ENCODE measurements around the gene CAMK1. TPM values are rescaled to one million over a fixed set of nuclear protein-coding genes. Genes with fewer than 3 reads are reported as not detected.

The CAMK1 gene
- total and polyA plus RNA-seq, 9 of the 15 experiments (the other 6 are each of a cell fraction or from before 2014, with no cell fraction given): 0.23 to 10.7 (median 6.0) TPM

- DNase-seq (ENCODE audit: extremely low read depth in 1 of 4, low spot score in 3 of 4): no peak
- Histone ChIP-seq H3K9ac (ENCODE audit: insufficient read depth in 1 of 2, low read depth in 2 of 2, low read length in 2 of 2) (no peak overlapping the region), H3K9me1 (ENCODE audit: control insufficient read depth, insufficient read depth, low read length) (no peaks in the 10 kb centered on the region), H3K79me2 (ENCODE audit: control insufficient read depth, insufficient read depth, low read length) (no peaks in the 10 kb centered on the region), H3K27ac (ENCODE audit: extremely low read depth, low read depth, low read length) (no peak overlapping the region), H3K4me3 (no peak overlapping the region), H4K20me1 (replicated peaks; ENCODE audit: control insufficient read depth, insufficient read depth, low read length) (no peaks in the 10 kb centered on the region), H3K4me2 (ENCODE audit: insufficient read depth, low read length) (no peak overlapping the region), H2AFZ (ENCODE audit: low read depth, low read length) (no peak overlapping the region), H3K27me3 (ENCODE audit: control insufficient read depth in 2 of 2, insufficient read depth in 2 of 2, low read length in 2 of 2) (peaks cover 12 to 13% of the 10 kb centered on the region in 2 experiments; a peak in 4 of 5 replicates), H3K9me3 (replicated peaks; ENCODE audit: control insufficient read depth, insufficient read depth, low read depth, low read length) (no peaks in the 10 kb centered on the region), H3K36me3 (ENCODE audit: control insufficient read depth, insufficient read depth, low read length) (no peaks in the 10 kb centered on the region), H3K4me1 (replicated peaks in 1 of 2; ENCODE audit: control insufficient read depth in 2 of 2, insufficient read depth in 2 of 2, low read length in 2 of 2) (peaks cover 0 to 1% of the 10 kb centered on the region in 2 experiments; a peak in 3 of 5 replicates)
- WGBS (ENCODE audit: insufficient coverage, low coverage, missing lambda C conversion rate): under 1% methylated on average over 7 of the region's 7 CpGs
- no peak for FAIRE-seq
- no TSS peak for BruUV-seq (replicated peaks)
- ChIA-PET CTCF (ENCODE audit: low intra/inter-chr PET ratio) (no interaction called here), POLR2A (interaction anchor here (0.6 to 1.4 kb wide), 6 partner anchors 9 to 239 kb away, joined by 3 to 6 read pairs (median 4); partner anchors contain the start of genes OGG1 and TADA3)
- ATAC-seq: peak; percentile 42
- intact Hi-C loops (cut with micrococcal nuclease): loop anchor here (10.0 kb wide), 1 partner anchor 604 kb away; the partner anchor contains the start of gene SEC13
- in situ Hi-C loops (cut with MboI): loop anchor here (10.0 kb wide), 1 partner anchor 216 kb away; no protein-coding TSS in a partner anchor
- TF ChIP-seq, protein P1, sequence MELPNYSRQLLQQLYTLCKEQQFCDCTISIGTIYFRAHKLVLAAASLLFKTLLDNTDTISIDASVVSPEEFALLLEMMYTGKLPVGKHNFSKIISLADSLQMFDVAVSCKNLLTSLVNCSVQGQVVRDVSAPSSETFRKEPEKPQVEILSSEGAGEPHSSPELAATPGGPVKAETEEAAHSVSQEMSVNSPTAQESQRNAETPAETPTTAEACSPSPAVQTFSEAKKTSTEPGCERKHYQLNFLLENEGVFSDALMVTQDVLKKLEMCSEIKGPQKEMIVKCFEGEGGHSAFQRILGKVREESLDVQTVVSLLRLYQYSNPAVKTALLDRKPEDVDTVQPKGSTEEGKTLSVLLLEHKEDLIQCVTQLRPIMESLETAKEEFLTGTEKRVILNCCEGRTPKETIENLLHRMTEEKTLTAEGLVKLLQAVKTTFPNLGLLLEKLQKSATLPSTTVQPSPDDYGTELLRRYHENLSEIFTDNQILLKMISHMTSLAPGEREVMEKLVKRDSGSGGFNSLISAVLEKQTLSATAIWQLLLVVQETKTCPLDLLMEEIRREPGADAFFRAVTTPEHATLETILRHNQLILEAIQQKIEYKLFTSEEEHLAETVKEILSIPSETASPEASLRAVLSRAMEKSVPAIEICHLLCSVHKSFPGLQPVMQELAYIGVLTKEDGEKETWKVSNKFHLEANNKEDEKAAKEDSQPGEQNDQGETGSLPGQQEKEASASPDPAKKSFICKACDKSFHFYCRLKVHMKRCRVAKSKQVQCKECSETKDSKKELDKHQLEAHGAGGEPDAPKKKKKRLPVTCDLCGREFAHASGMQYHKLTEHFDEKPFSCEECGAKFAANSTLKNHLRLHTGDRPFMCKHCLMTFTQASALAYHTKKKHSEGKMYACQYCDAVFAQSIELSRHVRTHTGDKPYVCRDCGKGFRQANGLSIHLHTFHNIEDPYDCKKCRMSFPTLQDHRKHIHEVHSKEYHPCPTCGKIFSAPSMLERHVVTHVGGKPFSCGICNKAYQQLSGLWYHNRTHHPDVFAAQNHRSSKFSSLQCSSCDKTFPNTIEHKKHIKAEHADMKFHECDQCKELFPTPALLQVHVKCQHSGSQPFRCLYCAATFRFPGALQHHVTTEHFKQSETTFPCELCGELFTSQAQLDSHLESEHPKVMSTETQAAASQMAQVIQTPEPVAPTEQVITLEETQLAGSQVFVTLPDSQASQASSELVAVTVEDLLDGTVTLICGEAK (IDR thresholded peaks at IDR 0.05): no peak
- TF ChIP-seq, protein P1 (CRISPR knock-in tag; IDR thresholded peaks at IDR 0.05): no peak
- TF ChIP-seq MCM3 (IDR thresholded peaks at IDR 0.05): 0 out of 2 replicates have a peak, but pooled peaks have one; percentile 41
- TF ChIP-seq, protein P2, sequence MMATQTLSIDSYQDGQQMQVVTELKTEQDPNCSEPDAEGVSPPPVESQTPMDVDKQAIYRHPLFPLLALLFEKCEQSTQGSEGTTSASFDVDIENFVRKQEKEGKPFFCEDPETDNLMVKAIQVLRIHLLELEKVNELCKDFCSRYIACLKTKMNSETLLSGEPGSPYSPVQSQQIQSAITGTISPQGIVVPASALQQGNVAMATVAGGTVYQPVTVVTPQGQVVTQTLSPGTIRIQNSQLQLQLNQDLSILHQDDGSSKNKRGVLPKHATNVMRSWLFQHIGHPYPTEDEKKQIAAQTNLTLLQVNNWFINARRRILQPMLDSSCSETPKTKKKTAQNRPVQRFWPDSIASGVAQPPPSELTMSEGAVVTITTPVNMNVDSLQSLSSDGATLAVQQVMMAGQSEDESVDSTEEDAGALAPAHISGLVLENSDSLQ (IDR thresholded peaks at IDR 0.05): 0 out of 2 replicates have a peak, but pooled peaks have one; percentile 41
- no peak for TF ChIP-seq TRIM24 (IDR thresholded peaks at IDR 0.05)
- TF ChIP-seq, protein P3, sequence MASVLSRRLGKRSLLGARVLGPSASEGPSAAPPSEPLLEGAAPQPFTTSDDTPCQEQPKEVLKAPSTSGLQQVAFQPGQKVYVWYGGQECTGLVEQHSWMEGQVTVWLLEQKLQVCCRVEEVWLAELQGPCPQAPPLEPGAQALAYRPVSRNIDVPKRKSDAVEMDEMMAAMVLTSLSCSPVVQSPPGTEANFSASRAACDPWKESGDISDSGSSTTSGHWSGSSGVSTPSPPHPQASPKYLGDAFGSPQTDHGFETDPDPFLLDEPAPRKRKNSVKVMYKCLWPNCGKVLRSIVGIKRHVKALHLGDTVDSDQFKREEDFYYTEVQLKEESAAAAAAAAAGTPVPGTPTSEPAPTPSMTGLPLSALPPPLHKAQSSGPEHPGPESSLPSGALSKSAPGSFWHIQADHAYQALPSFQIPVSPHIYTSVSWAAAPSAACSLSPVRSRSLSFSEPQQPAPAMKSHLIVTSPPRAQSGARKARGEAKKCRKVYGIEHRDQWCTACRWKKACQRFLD (CRISPR knock-in tag; IDR thresholded peaks at IDR 0.05): no peak
- TF ChIP-seq ZNF77 (CRISPR knock-in tag; IDR thresholded peaks at IDR 0.05): no peak
- TF ChIP-seq SAFB (IDR thresholded peaks at IDR 0.05; ENCODE audit: borderline replicate concordance, low read depth, low read length): no peak
- no peak for TF ChIP-seq NCOA1 (IDR thresholded peaks at IDR 0.05; ENCODE audit: low read depth)
- no peak for TF ChIP-seq ZFPM2 (CRISPR knock-in tag; IDR thresholded peaks at IDR 0.05)
- no peak for TF ChIP-seq ZNF239 (CRISPR knock-in tag; IDR thresholded peaks at IDR 0.05)
- no peak for TF ChIP-seq C11orf30 (IDR thresholded peaks at IDR 0.05; ENCODE audit: low read depth)
Observed at GRCh38 chr3:9721015-9721699, 48.6 kb downstream of the CAMK1 start.
